ENCODE results near the gene MARVELD1. TPM values are rescaled to one million over a fixed set of nuclear protein-coding genes. Genes with fewer than 3 reads are reported as not detected.

MARVELD1 gene
- total RNA-seq, 1 donor from 2014 or later, result 6.5 TPM

GRCh38 chr10:97704341-97704740 is 9.2 kb upstream of the MARVELD1 start:
- DNase-seq (ENCODE audit: low spot score), result no peak
- H3K36me3 Mint-ChIP-seq (ENCODE audit: low read depth), result no peaks in the 10 kb centered on the region
- intact Hi-C loops (cut with micrococcal nuclease), result no loop called here
- peaks cover under 1% of the 10 kb centered on the region for H3K4me1 Mint-ChIP-seq (ENCODE audit: low read depth)
- H3K4me3 Mint-ChIP-seq (ENCODE audit: low read depth), result no peak overlapping the region
- H3K27me3 Mint-ChIP-seq (ENCODE audit: low read depth), result peaks cover 16% of the 10 kb centered on the region
- no peaks in the 10 kb centered on the region for H3K9me3 Mint-ChIP-seq
- H3K27ac Mint-ChIP-seq, result no peak overlapping the region

GRCh38 chr10:97705006-97705670 is 8.4 kb upstream of the MARVELD1 start:
- DNase-seq (ENCODE audit: low spot score), result no peak
- Mint-ChIP-seq H3K27ac (no peak overlapping the region), H3K4me3 (ENCODE audit: low read depth) (no peak overlapping the region), H3K36me3 (ENCODE audit: low read depth) (no peaks in the 10 kb centered on the region), H3K27me3 (ENCODE audit: low read depth) (peaks cover 18% of the 10 kb centered on the region), H3K4me1 (ENCODE audit: low read depth) (peaks cover 1% of the 10 kb centered on the region), H3K9me3 (no peaks in the 10 kb centered on the region)
- intact Hi-C loops (cut with micrococcal nuclease), result no loop called here

- Mint-ChIP-seq H3K9me3 (no peaks in the 10 kb centered on the region), H3K4me1 (ENCODE audit: low read depth) (peaks cover 1% of the 10 kb centered on the region), H3K27ac (no peak overlapping the region), H3K4me3 (ENCODE audit: low read depth) (no peak overlapping the region), H3K36me3 (ENCODE audit: low read depth) (no peaks in the 10 kb centered on the region), H3K27me3 (ENCODE audit: low read depth) (peaks cover 24% of the 10 kb centered on the region)
- intact Hi-C loops (cut with micrococcal nuclease), result no loop called here
- DNase-seq (ENCODE audit: low spot score), result no peak
Measured at GRCh38 chr10:97707134-97707861, 6.2 kb upstream of the MARVELD1 start.

- DNase-seq (ENCODE audit: low spot score), result no peak
- intact Hi-C loops (cut with micrococcal nuclease), result no loop called here
- H3K4me1 Mint-ChIP-seq (ENCODE audit: low read depth), result peaks cover 5% of the 10 kb centered on the region
- H3K27ac Mint-ChIP-seq, result no peak overlapping the region
- H3K36me3 Mint-ChIP-seq (ENCODE audit: low read depth), result no peaks in the 10 kb centered on the region
- H3K27me3 Mint-ChIP-seq (ENCODE audit: low read depth), result peaks cover 26% of the 10 kb centered on the region
- H3K4me3 Mint-ChIP-seq (ENCODE audit: low read depth), result no peak overlapping the region
- no peaks in the 10 kb centered on the region for H3K9me3 Mint-ChIP-seq
Measured at GRCh38 chr10:97708167-97708566, 5.4 kb upstream of the MARVELD1 start.

GRCh38 chr10:97708976-97709946 is 4.3 kb upstream of the MARVELD1 start:
- H3K36me3 Mint-ChIP-seq (ENCODE audit: low read depth), result no peaks in the 10 kb centered on the region
- peaks cover 8% of the 10 kb centered on the region for H3K4me1 Mint-ChIP-seq (ENCODE audit: low read depth)
- DNase-seq (ENCODE audit: low spot score), result no peak
- H3K9me3 Mint-ChIP-seq, result no peaks in the 10 kb centered on the region
- intact Hi-C loops (cut with micrococcal nuclease), result loop anchor here (1.0 kb wide), 1 partner anchor 22 kb away; no protein-coding TSS in a partner anchor
- H3K4me3 Mint-ChIP-seq (ENCODE audit: low read depth), result no peak overlapping the region
- H3K27me3 Mint-ChIP-seq (ENCODE audit: low read depth), result peaks cover 20% of the 10 kb centered on the region
- no peak overlapping the region for H3K27ac Mint-ChIP-seq

- H3K4me3 Mint-ChIP-seq (ENCODE audit: low read depth), result peak overlapping the region; percentile 54
- peaks cover 8% of the 10 kb centered on the region for H3K4me1 Mint-ChIP-seq (ENCODE audit: low read depth)
- peaks cover 20% of the 10 kb centered on the region for H3K27me3 Mint-ChIP-seq (ENCODE audit: low read depth)
- intact Hi-C loops (cut with micrococcal nuclease), result no loop called here
- H3K27ac Mint-ChIP-seq, result peak overlapping the region; percentile 6
- no peak for DNase-seq (ENCODE audit: low spot score)
- H3K9me3 Mint-ChIP-seq, result no peaks in the 10 kb centered on the region
- no peaks in the 10 kb centered on the region for H3K36me3 Mint-ChIP-seq (ENCODE audit: low read depth)
Measured at GRCh38 chr10:97711640-97712572, 1.6 kb upstream of the MARVELD1 start.

GRCh38 chr10:97713826-97714400 is 383 bp downstream of the MARVELD1 start:
- intact Hi-C loops (cut with micrococcal nuclease), result no loop called here
- peak overlapping the region; percentile 94 for H3K27ac Mint-ChIP-seq
- DNase-seq (ENCODE audit: low spot score), result peak; percentile 51
- peak overlapping the region; percentile 95 for H3K4me3 Mint-ChIP-seq (ENCODE audit: low read depth)
- no peaks in the 10 kb centered on the region for H3K9me3 Mint-ChIP-seq
- peaks cover 8% of the 10 kb centered on the region for H3K4me1 Mint-ChIP-seq (ENCODE audit: low read depth)
- no peaks in the 10 kb centered on the region for H3K36me3 Mint-ChIP-seq (ENCODE audit: low read depth)
- peaks cover 16% of the 10 kb centered on the region for H3K27me3 Mint-ChIP-seq (ENCODE audit: low read depth)

GRCh38 chr10:97714401-97715258 is 1.1 kb downstream of the MARVELD1 start:
- Mint-ChIP-seq H3K27ac (peak overlapping the region; percentile 94), H3K4me3 (ENCODE audit: low read depth) (peak overlapping the region; percentile 95), H3K9me3 (no peaks in the 10 kb centered on the region), H3K4me1 (ENCODE audit: low read depth) (peaks cover 6% of the 10 kb centered on the region), H3K36me3 (ENCODE audit: low read depth) (no peaks in the 10 kb centered on the region), H3K27me3 (ENCODE audit: low read depth) (peaks cover 12% of the 10 kb centered on the region)
- intact Hi-C loops (cut with micrococcal nuclease), result no loop called here
- no peak for DNase-seq (ENCODE audit: low spot score)

GRCh38 chr10:97715259-97715874 is 1.8 kb downstream of the MARVELD1 start:
- H3K9me3 Mint-ChIP-seq, result no peaks in the 10 kb centered on the region
- no peaks in the 10 kb centered on the region for H3K36me3 Mint-ChIP-seq (ENCODE audit: low read depth)
- peak overlapping the region; percentile 95 for H3K4me3 Mint-ChIP-seq (ENCODE audit: low read depth)
- no peak for DNase-seq (ENCODE audit: low spot score)
- no peak overlapping the region for H3K27ac Mint-ChIP-seq
- H3K4me1 Mint-ChIP-seq (ENCODE audit: low read depth), result peaks cover 6% of the 10 kb centered on the region
- intact Hi-C loops (cut with micrococcal nuclease), result no loop called here
- peaks cover 12% of the 10 kb centered on the region for H3K27me3 Mint-ChIP-seq (ENCODE audit: low read depth)

- Mint-ChIP-seq H3K9me3 (no peaks in the 10 kb centered on the region), H3K27ac (no peak overlapping the region), H3K4me1 (ENCODE audit: low read depth) (peaks cover 11% of the 10 kb centered on the region), H3K36me3 (ENCODE audit: low read depth) (no peaks in the 10 kb centered on the region), H3K4me3 (ENCODE audit: low read depth) (no peak overlapping the region), H3K27me3 (ENCODE audit: low read depth) (peaks cover 6% of the 10 kb centered on the region)
- intact Hi-C loops (cut with micrococcal nuclease), result no loop called here
- no peak for DNase-seq (ENCODE audit: low spot score)
Measured at GRCh38 chr10:97717627-97718026, 4.1 kb downstream of the MARVELD1 start.

- no peaks in the 10 kb centered on the region for H3K36me3 Mint-ChIP-seq (ENCODE audit: low read depth)
- peaks cover 4% of the 10 kb centered on the region for H3K27me3 Mint-ChIP-seq (ENCODE audit: low read depth)
- no peak overlapping the region for H3K27ac Mint-ChIP-seq
- intact Hi-C loops (cut with micrococcal nuclease), result no loop called here
- H3K9me3 Mint-ChIP-seq, result no peaks in the 10 kb centered on the region
- peaks cover 7% of the 10 kb centered on the region for H3K4me1 Mint-ChIP-seq (ENCODE audit: low read depth)
- H3K4me3 Mint-ChIP-seq (ENCODE audit: low read depth), result no peak overlapping the region
- DNase-seq (ENCODE audit: low spot score), result no peak
Measured at GRCh38 chr10:97718178-97718577, 4.6 kb downstream of the MARVELD1 start.

Data from activated T-helper 2 cell treated with anti-CD3 and anti-CD28 coated beads, Interferon-gamma antibody, Interleukin-2, Interleukin-4, amounts not matched to agents 10 μg/mL and 5 μg/mL and 100 μg/mL, durations not matched to agents 14 hours and 24 hours and 36 hours (primary cell).